HepG2 (cell line): ENCODE data around the gene TECTB. TPM values are rescaled to one million over a fixed set of nuclear protein-coding genes. Genes with fewer than 3 reads are reported as not detected.

Experiments
- ARID3A ChIP-seq: IDR thresholded peaks from 2 replicates; pipeline ENCODE4 v1.6.1; 2012; ENCODE audit warnings: low read depth, low read length, improper control_type of control experiment
- ARNT2 ChIP-seq: sonication (generic); formaldehyde crosslinking; IDR thresholded peaks from 2 replicates; pipeline ENCODE4 v1.8.0; 2022; ENCODE audit warnings: mild to moderate bottlenecking, low read depth, missing genetic modification reagents, moderate library complexity
- GATAD1 ChIP-seq: IDR thresholded peaks from 2 replicates; pipeline ENCODE4 v1.6.1; 2016; ENCODE audit warnings: missing genetic modification reagents, missing compliant biosample characterization
- HOXA3 ChIP-seq: sonication (generic); formaldehyde crosslinking; IDR thresholded peaks from 2 replicates; pipeline ENCODE4 v1.5.0; 2020; ENCODE audit warnings: missing genetic modification reagents
- THAP9 ChIP-seq: sonication (generic); formaldehyde crosslinking; IDR thresholded peaks from 2 replicates; pipeline ENCODE4; 2020; ENCODE audit warnings: missing genetic modification reagents, mild to moderate bottlenecking, borderline replicate concordance
- TRIM22 ChIP-seq: fragments of 450-650 bp; IDR thresholded peaks from 2 replicates; pipeline ENCODE4 v1.6.1; 2017
- ZFX ChIP-seq: sonication (generic); formaldehyde crosslinking; IDR thresholded peaks from 2 replicates; pipeline ENCODE4 v1.4.0; 2020; ENCODE audit warnings: mild to moderate bottlenecking, low read depth, missing genetic modification reagents, moderate library complexity
- ZNF296 ChIP-seq: sonication (generic); formaldehyde crosslinking; conservative IDR thresholded peaks from 2 replicates; pipeline ENCODE4 v1.5.0; 2020; ENCODE audit warnings: mild to moderate bottlenecking, missing genetic modification reagents
- polyA plus RNA-seq, 8 experiments: library from polyadenylated mRNA; depleted of rRNA in 3 of 8; stranded (reverse) in 7 of 8; unstranded in 1 of 8; fragments of >200 nt; fragmentation: Illumina TruSeq in 4 of 8; extraction: Trizol in 4 of 8; gene quantifications; 2 replicates each; pipeline versions ENCODE4 v1.2.1 to v1.2.3, GENCODE V29; 2011 to 2016; ENCODE audit warnings: low read depth in 4 of 8, missing spikeins in 1 of 8, mixed read lengths in 1 of 8; ENCODE audit not compliant: insufficient read depth in 1 of 8
- total RNA-seq, 5 experiments: library from RNA; depleted of rRNA; stranded (reverse); fragments of >200 nt; fragmentation: Illumina TruSeq; extraction: Trizol; gene quantifications; 2 replicates each; pipeline ENCODE4 v1.2.3, GENCODE V29; 2016; ENCODE audit warnings: low read depth in 1 of 5

Gene TECTB
- total and polyA plus RNA-seq, 2 of the 13 experiments (the other 11 are each of a cell fraction or from before 2014, with no cell fraction given) = 0.78 to 1.8 TPM

- TF ChIP-seq ARID3A = peak; percentile 35; the same call in 1 of the 2 replicates
- no peak for TF ChIP-seq ZNF296 (CRISPR knock-in tag)
- TF ChIP-seq ARNT2 (CRISPR knock-in tag) = no peak
- peak; percentile 15; the same call in 1 of the 2 replicates for TF ChIP-seq HOXA3 (CRISPR knock-in tag)
- TF ChIP-seq THAP9 = peak; percentile 80; the same call in 1 of the 2 replicates
- no peak for TF ChIP-seq GATAD1
- no peak for TF ChIP-seq TRIM22
- TF ChIP-seq ZFX (CRISPR knock-in tag) = peak; percentile 34; the same call in 1 of the 2 replicates
These were observed 52.7 kb downstream of the TECTB start (continued) for GRCh38 chr10:112335868-112336265.
